Activated CD4-positive, alpha-beta T cell treated with anti-CD3 and anti-CD28 coated beads for 48 hours (primary cell): Measurements from ENCODE around the gene MMP28.
A peak's percentile ranks its signal among the peaks of the same experiment; 100 is the strongest.

Source experiments
- DNase-seq: peaks from one replicate; pipeline ENCODE4 v3.0.0-alpha.2; 2020

MMP28 gene

GRCh38 chr17:35795007-35795870 lies at the start of gene MMP28:
Gene MMP28 (minus strand): TSS chr17:35795641. CDS start chr17:35795377, 264 bp downstream.
- peak; percentile 50 for DNase-seq

GRCh38 chr17:35844547-35844946 lies 49.1 kb upstream of the MMP28 start:
- DNase-seq: no peak

GRCh38 chr17:35843698-35844097 lies 48.3 kb upstream of the MMP28 start:
- no peak for DNase-seq

- no peak for DNase-seq
Observed at GRCh38 chr17:35842239-35842638, 46.8 kb upstream of the MMP28 start.

GRCh38 chr17:35841505-35841904 lies 46.1 kb upstream of the MMP28 start:
- no peak for DNase-seq

- DNase-seq: no peak
Observed at GRCh38 chr17:35841101-35841500, 45.7 kb upstream of the MMP28 start.

GRCh38 chr17:35825206-35825605 lies 29.8 kb upstream of the MMP28 start:
- no peak for DNase-seq

- DNase-seq: no peak
Observed at GRCh38 chr17:35821308-35821707, 25.9 kb upstream of the MMP28 start.

- DNase-seq: no peak
Observed at GRCh38 chr17:35819455-35819854, 24.0 kb upstream of the MMP28 start.

- no peak for DNase-seq
Observed at GRCh38 chr17:35817196-35817595, 21.8 kb upstream of the MMP28 start.

GRCh38 chr17:35816723-35817122 lies 21.3 kb upstream of the MMP28 start:
- no peak for DNase-seq

- no peak for DNase-seq
Observed at GRCh38 chr17:35812456-35812855, 17.0 kb upstream of the MMP28 start.

- no peak for DNase-seq
Observed at GRCh38 chr17:35811759-35812158, 16.3 kb upstream of the MMP28 start.

- DNase-seq: no peak
Observed at GRCh38 chr17:35809855-35810461, 14.5 kb upstream of the MMP28 start.

- DNase-seq: peak; percentile 97
Observed at GRCh38 chr17:35808962-35809854, 13.8 kb upstream of the MMP28 start, which contains the start of gene TAF15. Gene TAF15 (plus strand): TSS chr17:35809484. CDS start chr17:35809570, 86 bp downstream.

- no peak for DNase-seq
Observed at GRCh38 chr17:35808240-35808961, 13.0 kb upstream of the MMP28 start.

- DNase-seq: no peak
Observed at GRCh38 chr17:35807371-35808144, 12.1 kb upstream of the MMP28 start.

- peak; percentile 53 for DNase-seq
Observed at GRCh38 chr17:35804658-35805192, 9.3 kb upstream of the MMP28 start.

- peak; percentile 18 for DNase-seq
Observed at GRCh38 chr17:35801583-35802224, 6.3 kb upstream of the MMP28 start.

- DNase-seq: no peak
Observed at GRCh38 chr17:35799942-35800341, 4.5 kb upstream of the MMP28 start.

- no peak for DNase-seq
Observed at GRCh38 chr17:35797918-35798317, 2.5 kb upstream of the MMP28 start.
